Smooth muscle cell (in vitro differentiated cells): ENCODE data around the gene ATG2B. TPM values are rescaled to one million over a fixed set of nuclear protein-coding genes. Genes with fewer than 3 reads are reported as not detected.

Source experiments
- DNase-seq: peaks from one replicate; lab custom pipeline; 2025; ENCODE audit not compliant: unreplicated experiment; lab: John Stamatoyannopoulos, UW
- H2AFZ ChIP-seq: fragments of 200-600 bp; sonication (generic); 2 replicates; pipeline ENCODE4 v1.6.0; 2016; ENCODE audit warnings: antibody characterized with exemption, low read depth, mild to moderate bottlenecking
- H3F3A ChIP-seq: fragments of 200-600 bp; sonication (generic); 2 replicates; pipeline ENCODE4 v1.6.0; 2017; ENCODE audit warnings: antibody characterized with exemption, low read depth
- H3K27ac ChIP-seq: fragments of 200-600 bp; sonication (generic); 2 replicates; pipeline ENCODE4 v1.5.1; 2016; ENCODE audit warnings: low read depth, mild to moderate bottlenecking
- H3K27me3 ChIP-seq: fragments of 200-600 bp; sonication (generic); 2 replicates; pipeline ENCODE4 v1.6.1; 2016; ENCODE audit warnings: low read depth, mild to moderate bottlenecking
- H3K36me3 ChIP-seq: fragments of 200-600 bp; sonication (generic); 2 replicates; pipeline ENCODE4 v1.5.1; 2016; ENCODE audit warnings: low read depth
- H3K4me1 ChIP-seq: fragments of 200-600 bp; sonication (generic); 2 replicates; pipeline ENCODE4 v1.5.1; 2016; ENCODE audit warnings: low read depth
- H3K4me2 ChIP-seq: fragments of 200-600 bp; sonication (generic); 2 replicates; pipeline ENCODE4 v1.6.0; 2016; ENCODE audit warnings: mild to moderate bottlenecking
- H3K4me3 ChIP-seq: fragments of 200-600 bp; sonication (generic); 2 replicates; pipeline ENCODE4 v1.5.1; 2016; ENCODE audit warnings: mild to moderate bottlenecking
- H3K79me2 ChIP-seq: fragments of 200-600 bp; sonication (generic); 2 replicates; pipeline ENCODE4 v1.6.0; 2016; ENCODE audit warnings: low read depth, mild to moderate bottlenecking
- H3K9ac ChIP-seq: fragments of 200-600 bp; sonication (generic); 2 replicates; pipeline ENCODE4 v1.6.0; 2016; ENCODE audit warnings: low read depth
- H3K9me3 ChIP-seq: fragments of 200-600 bp; sonication (generic); replicated peaks from 2 replicates; pipeline ENCODE4 v1.5.1; 2016; ENCODE audit warnings: low read depth
- H4K20me1 ChIP-seq: fragments of 200-600 bp; sonication (generic); 2 replicates; pipeline ENCODE4 v1.6.0; 2016; ENCODE audit warnings: low read depth
- WGBS: methylation state at CpG from one replicate; pipeline ENCODE4 v1.1.7; 2016; ENCODE audit warnings: low lambda C conversion rate; 5-methylcytosine and 5-hydroxymethylcytosine counted together
- polyA plus RNA-seq: library from polyadenylated mRNA; unstranded; fragments of >200 nt; fragmentation: Nextera tagmentation; extraction: Ambion mirVana; gene quantifications from 2 replicates; pipeline ENCODE4 v1.2.1, GENCODE V29; 2016
- total RNA-seq: library from RNA; depleted of rRNA; stranded (reverse); fragments of >200 nt; gene quantifications from 2 replicates; pipeline ENCODE4 v1.2.3, GENCODE V29; 2014
- TF ChIP-seq, protein P1 (sequence below): fragments of 200-600 bp; sonication (generic); IDR thresholded peaks from 2 replicates; pipeline ENCODE4 v1.5.1; 2017; ENCODE audit warnings: borderline replicate concordance, mild to moderate bottlenecking, antibody characterized with exemption; ENCODE audit not compliant: insufficient read depth, poor library complexity, severe bottlenecking

ATG2B gene
- total and polyA plus RNA-seq, 2 experiments from 2014 or later, result 1.9 to 21.5 TPM

- H3K4me3 ChIP-seq, result no peak overlapping the region
- WGBS, result 96% methylated on average over 11 of the region's 11 CpGs
- TF ChIP-seq, protein P1, sequence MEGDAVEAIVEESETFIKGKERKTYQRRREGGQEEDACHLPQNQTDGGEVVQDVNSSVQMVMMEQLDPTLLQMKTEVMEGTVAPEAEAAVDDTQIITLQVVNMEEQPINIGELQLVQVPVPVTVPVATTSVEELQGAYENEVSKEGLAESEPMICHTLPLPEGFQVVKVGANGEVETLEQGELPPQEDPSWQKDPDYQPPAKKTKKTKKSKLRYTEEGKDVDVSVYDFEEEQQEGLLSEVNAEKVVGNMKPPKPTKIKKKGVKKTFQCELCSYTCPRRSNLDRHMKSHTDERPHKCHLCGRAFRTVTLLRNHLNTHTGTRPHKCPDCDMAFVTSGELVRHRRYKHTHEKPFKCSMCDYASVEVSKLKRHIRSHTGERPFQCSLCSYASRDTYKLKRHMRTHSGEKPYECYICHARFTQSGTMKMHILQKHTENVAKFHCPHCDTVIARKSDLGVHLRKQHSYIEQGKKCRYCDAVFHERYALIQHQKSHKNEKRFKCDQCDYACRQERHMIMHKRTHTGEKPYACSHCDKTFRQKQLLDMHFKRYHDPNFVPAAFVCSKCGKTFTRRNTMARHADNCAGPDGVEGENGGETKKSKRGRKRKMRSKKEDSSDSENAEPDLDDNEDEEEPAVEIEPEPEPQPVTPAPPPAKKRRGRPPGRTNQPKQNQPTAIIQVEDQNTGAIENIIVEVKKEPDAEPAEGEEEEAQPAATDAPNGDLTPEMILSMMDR, result no peak
- H2AFZ ChIP-seq, result no peak overlapping the region
- no peaks in the 10 kb centered on the region for H3K36me3 ChIP-seq
- no peak overlapping the region for H3K27ac ChIP-seq
- no peaks in the 10 kb centered on the region for H3F3A ChIP-seq
- H3K9me3 ChIP-seq, result no peaks in the 10 kb centered on the region
- H3K79me2 ChIP-seq, result no peaks in the 10 kb centered on the region
- DNase-seq, result no peak
- no peak overlapping the region for H3K9ac ChIP-seq
- H3K27me3 ChIP-seq, result no peaks in the 10 kb centered on the region
- H4K20me1 ChIP-seq, result no peaks in the 10 kb centered on the region
- no peaks in the 10 kb centered on the region for H3K4me1 ChIP-seq
- no peak overlapping the region for H3K4me2 ChIP-seq
These were observed 130.6 kb downstream of the ATG2B start for GRCh38 chr14:96232506-96232905.

DNA sequence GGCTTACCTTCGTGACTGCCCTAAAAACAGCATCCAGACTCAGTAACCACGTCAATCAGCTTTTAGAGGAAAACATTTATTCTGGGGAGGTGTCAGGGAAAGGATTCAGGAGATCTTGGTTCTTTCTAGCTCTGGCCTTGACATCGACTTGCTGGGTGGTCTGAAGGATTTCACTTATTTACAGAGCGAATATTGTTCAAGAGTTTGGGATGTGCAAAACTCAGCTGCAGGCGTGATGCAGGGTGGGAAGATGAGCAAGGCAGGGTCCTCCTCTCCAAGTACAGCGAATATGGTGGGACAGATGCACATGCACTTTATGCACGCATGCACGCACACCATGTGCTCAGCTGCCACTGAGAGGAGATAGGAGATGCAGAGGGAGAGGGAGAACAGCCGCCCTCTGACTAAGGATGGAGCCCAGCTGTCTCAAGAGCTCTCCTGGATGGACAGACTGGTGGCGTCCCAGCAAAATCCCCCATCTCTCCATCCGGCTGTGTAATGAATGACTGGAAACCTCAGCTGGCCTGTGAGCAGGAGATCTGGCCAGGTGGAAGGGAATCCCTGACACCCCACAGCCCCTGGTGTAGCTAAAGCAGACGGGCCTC, 131.5 kb downstream of the ATG2B start:
- H3K36me3 ChIP-seq, result no peaks in the 10 kb centered on the region
- no peaks in the 10 kb centered on the region for H3K79me2 ChIP-seq
- H3K4me2 ChIP-seq, result no peak overlapping the region
- H3K27ac ChIP-seq, result no peak overlapping the region
- no peaks in the 10 kb centered on the region for H3K27me3 ChIP-seq
- TF ChIP-seq, protein P1, result no peak
- WGBS, result 94% methylated on average over 12 of the region's 12 CpGs
- no peak overlapping the region for H3K4me3 ChIP-seq
- H2AFZ ChIP-seq, result no peak overlapping the region
- no peaks in the 10 kb centered on the region for H3F3A ChIP-seq
- no peaks in the 10 kb centered on the region for H3K4me1 ChIP-seq
- H3K9me3 ChIP-seq, result no peaks in the 10 kb centered on the region
- no peak for DNase-seq
- H3K9ac ChIP-seq, result no peak overlapping the region
- H4K20me1 ChIP-seq, result no peaks in the 10 kb centered on the region

GRCh38 chr14:96231056-96231455, 132.1 kb downstream of the ATG2B start:
- Histone ChIP-seq H2AFZ (no peak overlapping the region), H3K9ac (no peak overlapping the region), H3K4me1 (no peaks in the 10 kb centered on the region), H3K4me3 (no peak overlapping the region), H4K20me1 (no peaks in the 10 kb centered on the region), H3K36me3 (no peaks in the 10 kb centered on the region), H3F3A (no peaks in the 10 kb centered on the region), H3K79me2 (no peaks in the 10 kb centered on the region), H3K4me2 (no peak overlapping the region), H3K9me3 (no peaks in the 10 kb centered on the region), H3K27ac (no peak overlapping the region), H3K27me3 (no peaks in the 10 kb centered on the region)
- WGBS, result 92% methylated on average over 4 of the region's 4 CpGs
- TF ChIP-seq, protein P1, result no peak
- no peak for DNase-seq

DNA sequence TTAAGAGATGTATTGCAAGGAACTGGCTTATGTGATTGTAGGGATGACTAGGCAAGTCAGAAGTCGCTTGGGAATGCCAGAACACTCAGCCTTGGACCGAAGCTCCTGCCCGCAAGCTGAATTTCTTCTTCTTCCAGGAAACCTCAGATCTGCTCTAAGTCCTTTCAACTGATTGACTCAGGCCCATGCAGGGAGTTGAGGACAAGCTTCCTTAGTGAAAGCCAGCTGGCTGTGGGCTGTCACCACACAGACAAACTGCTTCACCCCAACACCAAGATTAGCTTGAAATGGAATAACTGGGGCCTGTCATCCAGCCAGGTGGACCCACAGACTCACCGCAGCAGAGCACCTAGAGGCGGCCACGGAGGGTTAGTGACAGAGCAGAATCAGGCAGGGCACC, 133.8 kb downstream of the ATG2B start:
- H3K79me2 ChIP-seq, result no peaks in the 10 kb centered on the region
- no peak overlapping the region for H3K27ac ChIP-seq
- H3K4me1 ChIP-seq, result no peaks in the 10 kb centered on the region
- H3K9me3 ChIP-seq, result no peaks in the 10 kb centered on the region
- DNase-seq, result no peak
- TF ChIP-seq, protein P1, result no peak
- no peak overlapping the region for H3K4me3 ChIP-seq
- 76% methylated on average over 6 of the region's 6 CpGs for WGBS
- H3K36me3 ChIP-seq, result no peaks in the 10 kb centered on the region
- no peak overlapping the region for H3K4me2 ChIP-seq
- H4K20me1 ChIP-seq, result no peaks in the 10 kb centered on the region
- no peaks in the 10 kb centered on the region for H3F3A ChIP-seq
- H3K9ac ChIP-seq, result no peak overlapping the region
- H2AFZ ChIP-seq, result no peak overlapping the region
- no peaks in the 10 kb centered on the region for H3K27me3 ChIP-seq
